ENCODE results near the gene SUSD2.
"Not testable (repeated sequence)": the region's sequence is repeated elsewhere in the genome, so short reads cannot be mapped to it uniquely, and the experiment has no call there.

The SUSD2 gene

GRCh38 chr22:24181088-24181995, at the start of gene SUSD2:
SUSD2 (plus strand) TSS chr22:24181487; CDS start chr22:24181520, 33 bp downstream.
- no peak for DNase-seq

- DNase-seq = no peak
Measured at GRCh38 chr22:24133187-24133965, 47.9 kb upstream of the SUSD2 start.

GRCh38 chr22:24134090-24134846, 47.0 kb upstream of the SUSD2 start:
- peak; percentile 16 for DNase-seq

- DNase-seq = not testable (repeated sequence)
Measured at GRCh38 chr22:24136533-24136932, 44.8 kb upstream of the SUSD2 start.

GRCh38 chr22:24137595-24137994, 43.7 kb upstream of the SUSD2 start:
- no peak for DNase-seq

- DNase-seq = no peak
Measured at GRCh38 chr22:24138649-24139420, 42.5 kb upstream of the SUSD2 start.

GRCh38 chr22:24140357-24140756, 40.9 kb upstream of the SUSD2 start:
- no peak for DNase-seq

GRCh38 chr22:24141586-24141985, 39.7 kb upstream of the SUSD2 start:
- peak; percentile 8 for DNase-seq

- no peak for DNase-seq
Measured at GRCh38 chr22:24142241-24142640, 39.0 kb upstream of the SUSD2 start.

GRCh38 chr22:24142831-24143230, 38.5 kb upstream of the SUSD2 start:
- no peak for DNase-seq

- DNase-seq = no peak
Measured at GRCh38 chr22:24144056-24144777, 37.1 kb upstream of the SUSD2 start.

GRCh38 chr22:24144778-24145085, 36.6 kb upstream of the SUSD2 start:
- no peak for DNase-seq

- DNase-seq = no peak
Measured at GRCh38 chr22:24145446-24146193, 35.7 kb upstream of the SUSD2 start.

- no peak for DNase-seq
Measured at GRCh38 chr22:24146194-24146616, 35.1 kb upstream of the SUSD2 start.

- no peak for DNase-seq
Measured at GRCh38 chr22:24146791-24147353, 34.4 kb upstream of the SUSD2 start.

- no peak for DNase-seq
Measured at GRCh38 chr22:24147666-24148065, 33.6 kb upstream of the SUSD2 start.

- DNase-seq = no peak
Measured at GRCh38 chr22:24148266-24149197, 32.8 kb upstream of the SUSD2 start.

GRCh38 chr22:24149198-24149590, 32.1 kb upstream of the SUSD2 start:
- no peak for DNase-seq

GRCh38 chr22:24153353-24153752, 27.9 kb upstream of the SUSD2 start:
- DNase-seq = peak; percentile 41

- peak; percentile 26 for DNase-seq
Measured at GRCh38 chr22:24153959-24154358, 27.3 kb upstream of the SUSD2 start.

All from activated CD4-positive, alpha-beta T cell treated with anti-CD3 and anti-CD28 coated beads, Interleukin-2, Interleukin-6, amounts not matched to agents 100 ng/mL and 50 ng/mL, durations not matched to agents 16 hours and 8 hours (primary cell).